ENCODE results near the gene PTPRM. TPM values are rescaled to one million over a fixed set of nuclear protein-coding genes. Genes with fewer than 3 reads are reported as not detected.

Gene PTPRM
- polyA plus RNA-seq, 2 of the 4 experiments (the other 2 are of a cell fraction), result 44.5 to 199 TPM

DNA sequence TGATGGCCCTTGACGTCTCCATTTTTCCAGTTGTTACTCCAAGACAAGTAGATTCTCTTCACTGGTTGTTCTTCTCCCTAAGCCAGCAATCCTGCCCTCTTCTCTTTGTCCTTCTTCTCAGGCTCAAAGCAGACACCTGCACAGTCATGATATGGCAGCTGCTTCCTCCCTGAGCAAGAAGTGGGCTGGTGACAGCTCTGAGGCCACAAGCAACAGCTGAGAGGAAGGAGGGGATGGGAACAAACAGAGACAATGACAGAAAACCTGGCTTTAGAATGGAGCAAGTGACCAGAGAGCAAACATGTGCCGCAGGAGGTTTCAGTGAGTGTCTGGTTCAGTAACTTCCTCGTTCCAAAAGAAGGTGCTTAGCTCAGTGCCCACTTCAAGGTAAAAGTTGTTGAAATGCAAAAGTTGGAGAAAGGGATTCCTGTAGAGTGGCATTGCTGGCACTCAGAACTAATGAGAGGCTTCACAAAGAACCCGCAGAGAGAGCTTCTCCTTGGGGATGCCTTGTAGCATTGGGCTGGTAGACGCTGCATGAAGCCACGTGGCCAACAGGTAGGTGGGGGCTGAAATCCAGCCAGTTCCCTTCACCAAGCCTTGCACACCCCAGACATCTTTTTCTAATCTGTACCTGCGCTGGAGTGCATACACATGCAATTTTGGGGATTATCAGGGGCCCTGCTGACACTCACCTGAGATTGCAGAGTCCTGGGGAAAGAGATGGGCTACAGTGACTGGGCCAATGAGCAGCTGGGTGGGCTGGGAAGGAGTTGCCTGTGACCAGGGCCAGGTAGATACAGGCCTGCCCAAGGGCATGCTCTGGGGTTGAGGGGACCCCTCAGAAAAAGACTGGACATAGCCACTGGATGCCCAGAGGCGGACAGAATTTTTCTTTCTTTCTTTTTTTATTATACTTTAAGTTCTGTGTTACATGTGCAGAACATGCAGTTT, 888.8 kb downstream of the PTPRM start:
- H3K27ac ChIP-seq, result no peak overlapping the region
- TF ChIP-seq ZNF302 (CRISPR knock-in tag; IDR thresholded peaks at IDR 0.05) (no peak), ZC3H11A (IDR thresholded peaks at IDR 0.05) (no peak), PHF8 (IDR thresholded peaks at IDR 0.05; ENCODE audit: borderline replicate concordance, low read depth) (no peak), EHF (CRISPR knock-in tag; IDR thresholded peaks at IDR 0.05) (no peak), EP300 (IDR thresholded peaks at IDR 0.05) (no peak), KDM5A (IDR thresholded peaks at IDR 0.05) (no peak), BHLHE40 (IDR thresholded peaks at IDR 0.05; ENCODE audit: low read depth, low read length) (no peak), USF2 (IDR thresholded peaks at IDR 0.05) (no peak), CHD4 (IDR thresholded peaks at IDR 0.05; ENCODE audit: borderline replicate concordance) (no peak), BCL3 (IDR thresholded peaks at IDR 0.05) (no peak), MAX (IDR thresholded peaks at IDR 0.05) (no peak), FOSL2 (IDR thresholded peaks at IDR 0.05) (no peak), FOSL2 (CRISPR knock-in tag; IDR thresholded peaks at IDR 0.05) (no peak), NFE2L2 (conservative IDR thresholded peaks at IDR 0.05; ENCODE audit: low read length) (no peak), FOSB (CRISPR knock-in tag; IDR thresholded peaks at IDR 0.05) (no peak), RFX5 (IDR thresholded peaks at IDR 0.05) (no peak), CEBPB (IDR thresholded peaks at IDR 0.05) (no peak), RAD21 (conservative IDR thresholded peaks at IDR 0.05 in 1 of 2, IDR thresholded peaks at IDR 0.05 in 1 of 2) (no peak)
- CTCF ChIA-PET, result interaction anchor here (1.0 kb wide), 1 partner anchor 67 kb away, joined by 3 read pairs; no protein-coding TSS in a partner anchor
- POLR2A ChIA-PET, result no interaction called here
- no peaks in the 10 kb centered on the region for H3K9me3 ChIP-seq
- no peak overlapping the region for H3K4me3 ChIP-seq
- H3K4me2 ChIP-seq, result no peak overlapping the region
- H3K4me1 ChIP-seq, result no peaks in the 10 kb centered on the region
- DNase-seq (ENCODE audit: low read depth in 1 of 2, low spot score in 1 of 2), result no peak
- ATAC-seq, result no peak
- FAIRE-seq, result no peak
- 60% methylated on average over 8 of the region's 8 CpGs for WGBS (ENCODE audit: missing lambda C conversion rate)

Small RNA genes lying within 50 kb of the gene (small RNA-seq; reads per million reads assigned to genes)
- gene AP001094.1, result 0 reads per million in 6 experiments
- gene RF00012, result 0 reads per million in 6 experiments
